Vagina (tissue), 2 donors: Measurements from ENCODE around the gene LRP2BP.

Source experiments
- POLR2A ChIP-seq, 2 donors: fragments of 450-650 bp; IDR thresholded peaks; one replicate each; pipeline ENCODE4 v1.6.1; 2017; ENCODE audit warnings: antibody characterized with exemption in 2 of 2, mild to moderate bottlenecking in 2 of 2, moderate library complexity in 2 of 2
- POLR2AphosphoS5 ChIP-seq, 2 donors: sonication (generic); formaldehyde crosslinking; IDR thresholded peaks; one replicate each; pipeline ENCODE4 v1.9.0; 2017; ENCODE audit warnings: antibody characterized with exemption in 2 of 2, mild to moderate bottlenecking in 2 of 2, low read depth in 1 of 2; ENCODE audit not compliant: insufficient read depth in 1 of 2
- TF ChIP-seq, protein P1 (sequence below), 3 experiments: fragments of 450-650 bp in 2 of 3; fragments of 200-600 bp in 1 of 3; sonication (generic) in 1 of 3; IDR thresholded peaks; one replicate each; pipeline ENCODE4 v1.5.1; 2017 to 2019; ENCODE audit warnings: antibody characterized with exemption in 3 of 3, mild to moderate bottlenecking in 2 of 3, moderate library complexity in 2 of 3

DNA sequence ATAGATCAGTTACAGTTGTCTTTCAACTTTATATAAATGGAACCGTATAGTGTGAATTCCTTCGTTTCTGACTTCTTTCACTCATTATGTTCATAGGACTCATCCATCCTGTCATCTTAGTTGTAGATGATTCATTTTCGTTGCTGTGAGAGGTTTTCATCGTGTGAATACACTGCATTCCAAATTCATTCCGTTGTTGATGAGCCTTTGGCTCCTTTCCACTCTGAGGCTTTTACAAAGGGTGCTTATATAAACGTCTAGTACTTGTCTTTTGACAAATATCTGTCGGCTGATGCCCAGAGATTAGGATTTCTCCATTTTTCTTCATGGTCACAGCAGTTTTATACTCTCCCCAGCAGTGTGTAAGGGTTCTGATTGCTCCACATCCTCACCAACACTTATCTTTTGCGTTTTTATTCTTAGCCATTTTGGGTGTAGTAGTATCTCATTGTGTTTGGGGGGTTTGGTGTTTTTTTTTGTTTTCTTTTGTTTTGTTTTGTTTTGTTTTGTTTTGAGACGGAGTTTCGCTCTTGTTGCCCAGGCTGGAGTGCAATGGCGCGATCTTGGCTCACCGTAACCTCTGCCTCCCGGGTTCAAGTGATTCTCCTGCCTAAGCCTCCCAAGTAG, 48.6 kb downstream of the LRP2BP start:
- TF ChIP-seq, protein P1, sequence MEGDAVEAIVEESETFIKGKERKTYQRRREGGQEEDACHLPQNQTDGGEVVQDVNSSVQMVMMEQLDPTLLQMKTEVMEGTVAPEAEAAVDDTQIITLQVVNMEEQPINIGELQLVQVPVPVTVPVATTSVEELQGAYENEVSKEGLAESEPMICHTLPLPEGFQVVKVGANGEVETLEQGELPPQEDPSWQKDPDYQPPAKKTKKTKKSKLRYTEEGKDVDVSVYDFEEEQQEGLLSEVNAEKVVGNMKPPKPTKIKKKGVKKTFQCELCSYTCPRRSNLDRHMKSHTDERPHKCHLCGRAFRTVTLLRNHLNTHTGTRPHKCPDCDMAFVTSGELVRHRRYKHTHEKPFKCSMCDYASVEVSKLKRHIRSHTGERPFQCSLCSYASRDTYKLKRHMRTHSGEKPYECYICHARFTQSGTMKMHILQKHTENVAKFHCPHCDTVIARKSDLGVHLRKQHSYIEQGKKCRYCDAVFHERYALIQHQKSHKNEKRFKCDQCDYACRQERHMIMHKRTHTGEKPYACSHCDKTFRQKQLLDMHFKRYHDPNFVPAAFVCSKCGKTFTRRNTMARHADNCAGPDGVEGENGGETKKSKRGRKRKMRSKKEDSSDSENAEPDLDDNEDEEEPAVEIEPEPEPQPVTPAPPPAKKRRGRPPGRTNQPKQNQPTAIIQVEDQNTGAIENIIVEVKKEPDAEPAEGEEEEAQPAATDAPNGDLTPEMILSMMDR (IDR thresholded peaks at IDR 0.05), result no peak
- TF ChIP-seq POLR2A (IDR thresholded peaks at IDR 0.05) (no peak), POLR2AphosphoS5 (IDR thresholded peaks at IDR 0.05; ENCODE audit: insufficient read depth in 1 of 2, low read depth in 1 of 2) (no peak)
